ENCODE results near the gene SPEG.

The SPEG gene

GRCh38 chr2:219480004-219480403 is 45.4 kb downstream of the SPEG start:
- Mint-ChIP-seq H3K27me3 (peaks cover 32 to 77% of the 10 kb centered on the region in 2 donors), H3K4me3 (no peak overlapping the region), H3K27ac (no peak overlapping the region), H3K9me3 (no peaks in the 10 kb centered on the region), H3K4me1 (ENCODE audit: low read depth in 2 of 2) (peaks cover 9 to 12% of the 10 kb centered on the region in 2 donors), H3K36me3 (ENCODE audit: insufficient read depth) (no peaks in the 10 kb centered on the region)
- DNase-seq = no peak
- no peak for ATAC-seq (replicated peaks)

- Mint-ChIP-seq H3K4me3 (no peak overlapping the region), H3K9me3 (no peaks in the 10 kb centered on the region), H3K36me3 (ENCODE audit: insufficient read depth) (no peaks in the 10 kb centered on the region), H3K4me1 (ENCODE audit: low read depth in 2 of 2) (peaks cover 5 to 8% of the 10 kb centered on the region in 2 donors), H3K27me3 (peaks cover 37 to 80% of the 10 kb centered on the region in 2 donors), H3K27ac (no peak overlapping the region)
- DNase-seq (no peak), ATAC-seq (replicated peaks) (no peak)
Measured at GRCh38 chr2:219482674-219483405, 48.2 kb downstream of the SPEG start.

- H3K27me3 Mint-ChIP-seq = peaks cover 37 to 88% of the 10 kb centered on the region in 2 donors
- no peak overlapping the region for H3K27ac Mint-ChIP-seq
- H3K9me3 Mint-ChIP-seq = no peaks in the 10 kb centered on the region
- peaks cover 5 to 8% of the 10 kb centered on the region in 2 donors for H3K4me1 Mint-ChIP-seq (ENCODE audit: low read depth in 2 of 2)
- DNase-seq (no peak), ATAC-seq (replicated peaks) (peak; percentile 43)
- no peaks in the 10 kb centered on the region for H3K36me3 Mint-ChIP-seq (ENCODE audit: insufficient read depth)
- H3K4me3 Mint-ChIP-seq = peak overlapping the region; percentile 66 to 73
Measured at GRCh38 chr2:219483451-219484342, 49.1 kb downstream of the SPEG start.

- no peaks in the 10 kb centered on the region for H3K36me3 Mint-ChIP-seq (ENCODE audit: insufficient read depth)
- ATAC-seq (replicated peaks) (peak; percentile 52), DNase-seq (no peak)
- no peak overlapping the region for H3K27ac Mint-ChIP-seq
- peaks cover 42 to 97% of the 10 kb centered on the region in 2 donors for H3K27me3 Mint-ChIP-seq
- no peaks in the 10 kb centered on the region for H3K9me3 Mint-ChIP-seq
- H3K4me1 Mint-ChIP-seq (ENCODE audit: low read depth in 2 of 2) = peaks cover 5 to 8% of the 10 kb centered on the region in 2 donors
- peak overlapping the region; percentile 66 to 73 for H3K4me3 Mint-ChIP-seq
Measured at GRCh38 chr2:219484343-219485200, 49.9 kb downstream of the SPEG start.

GRCh38 chr2:219485201-219485580 is 50.5 kb downstream of the SPEG start:
- Mint-ChIP-seq H3K27ac (no peak overlapping the region), H3K9me3 (no peaks in the 10 kb centered on the region), H3K4me1 (ENCODE audit: low read depth in 2 of 2) (peaks cover 5 to 8% of the 10 kb centered on the region in 2 donors), H3K36me3 (ENCODE audit: insufficient read depth) (no peaks in the 10 kb centered on the region), H3K27me3 (peaks cover 46 to 97% of the 10 kb centered on the region in 2 donors), H3K4me3 (peak overlapping the region; percentile 36 to 51)
- DNase-seq = no peak
- ATAC-seq (replicated peaks) = no peak

- Mint-ChIP-seq H3K4me1 (ENCODE audit: low read depth in 2 of 2) (peaks cover 5 to 8% of the 10 kb centered on the region in 2 donors), H3K36me3 (ENCODE audit: insufficient read depth) (no peaks in the 10 kb centered on the region), H3K9me3 (no peaks in the 10 kb centered on the region), H3K27me3 (peaks cover 47 to 97% of the 10 kb centered on the region in 2 donors), H3K4me3 (no peak overlapping the region), H3K27ac (no peak overlapping the region)
- DNase-seq = no peak
- no peak for ATAC-seq (replicated peaks)
Measured at GRCh38 chr2:219486380-219486959, 51.8 kb downstream of the SPEG start.

GRCh38 chr2:219488149-219488843 is 53.7 kb downstream of the SPEG start:
- Mint-ChIP-seq H3K27me3 (peaks cover 57 to 97% of the 10 kb centered on the region in 2 donors), H3K4me3 (no peak overlapping the region), H3K4me1 (ENCODE audit: low read depth in 2 of 2) (peaks cover 5 to 8% of the 10 kb centered on the region in 2 donors), H3K27ac (no peak overlapping the region), H3K9me3 (no peaks in the 10 kb centered on the region), H3K36me3 (ENCODE audit: insufficient read depth) (no peaks in the 10 kb centered on the region)
- ATAC-seq (replicated peaks) (no peak), DNase-seq (no peak)

- Mint-ChIP-seq H3K9me3 (no peaks in the 10 kb centered on the region), H3K27ac (no peak overlapping the region)
Measured at GRCh38 chr2:219488844-219489194, 54.2 kb downstream of the SPEG start.

GRCh38 chr2:219489315-219489714 is 54.7 kb downstream of the SPEG start:
- DNase-seq = no peak
- Mint-ChIP-seq H3K36me3 (ENCODE audit: insufficient read depth) (no peaks in the 10 kb centered on the region), H3K4me3 (no peak overlapping the region), H3K4me1 (ENCODE audit: low read depth in 2 of 2) (peaks cover under 1 to 2% of the 10 kb centered on the region in 2 donors), H3K27ac (no peak overlapping the region), H3K27me3 (peaks cover 62 to 98% of the 10 kb centered on the region in 2 donors), H3K9me3 (no peaks in the 10 kb centered on the region)
- ATAC-seq (replicated peaks) = no peak

More at GRCh38 chr2:219488844-219489194, 54.2 kb downstream of the SPEG start:
- Mint-ChIP-seq H3K4me3 (no peak overlapping the region), H3K36me3 (ENCODE audit: insufficient read depth) (no peaks in the 10 kb centered on the region), H3K27me3 (peaks cover 62 to 98% of the 10 kb centered on the region in 2 donors), H3K4me1 (ENCODE audit: low read depth in 2 of 2) (peaks cover 5 to 7% of the 10 kb centered on the region in 2 donors)
- ATAC-seq (replicated peaks) (no peak), DNase-seq (no peak)

GRCh38 chr2:219490186-219490585 is 55.5 kb downstream of the SPEG start:
- ATAC-seq (replicated peaks) = no peak
- Mint-ChIP-seq H3K27ac (no peak overlapping the region), H3K27me3 (peaks cover 65 to 100% of the 10 kb centered on the region in 2 donors), H3K9me3 (no peaks in the 10 kb centered on the region), H3K4me3 (no peak overlapping the region), H3K4me1 (ENCODE audit: low read depth in 2 of 2) (peaks cover 0 to 5% of the 10 kb centered on the region in 2 donors), H3K36me3 (ENCODE audit: insufficient read depth) (no peaks in the 10 kb centered on the region)
- DNase-seq = no peak

- Mint-ChIP-seq H3K4me3 (no peak overlapping the region), H3K4me1 (ENCODE audit: low read depth in 2 of 2) (peaks cover 0 to 8% of the 10 kb centered on the region in 2 donors), H3K36me3 (ENCODE audit: insufficient read depth) (no peaks in the 10 kb centered on the region), H3K27ac (no peak overlapping the region), H3K27me3 (peaks cover 65 to 100% of the 10 kb centered on the region in 2 donors), H3K9me3 (no peaks in the 10 kb centered on the region)
- ATAC-seq (replicated peaks) (no peak), DNase-seq (no peak)
Measured at GRCh38 chr2:219490600-219491130, 56.0 kb downstream of the SPEG start.

GRCh38 chr2:219491278-219491963 is 56.8 kb downstream of the SPEG start:
- Mint-ChIP-seq H3K9me3 (no peaks in the 10 kb centered on the region), H3K4me3 (no peak overlapping the region), H3K27ac (no peak overlapping the region), H3K36me3 (ENCODE audit: insufficient read depth) (no peaks in the 10 kb centered on the region), H3K4me1 (ENCODE audit: low read depth in 2 of 2) (peaks cover 0 to 11% of the 10 kb centered on the region in 2 donors), H3K27me3 (peaks cover 64 to 100% of the 10 kb centered on the region in 2 donors)
- ATAC-seq (replicated peaks) (no peak), DNase-seq (no peak)

All from effector memory CD8-positive, alpha-beta T cell (primary cell).